Measurements from ENCODE around the gene PTGR1.

The PTGR1 gene

GRCh38 chr9:111644195-111644772 is 44.8 kb upstream of the PTGR1 start:
- no peaks in the 10 kb centered on the region for H3K9me3 ChIP-seq
- no peaks in the 10 kb centered on the region for H3K4me1 ChIP-seq (ENCODE audit: control insufficient read depth in 1 of 2, insufficient read depth in 1 of 2, low read depth in 1 of 2, low read length in 1 of 2)
- H3K4me3 ChIP-seq (ENCODE audit: low read depth in 1 of 2, low read length in 1 of 2), result no peak overlapping the region
- no peak overlapping the region for H3K27ac ChIP-seq
- H3K36me3 ChIP-seq, result no peaks in the 10 kb centered on the region
- TF ChIP-seq CTCF (IDR thresholded peaks at IDR 0.05), result no peak
- no peaks in the 10 kb centered on the region for H3K27me3 ChIP-seq

DNA sequence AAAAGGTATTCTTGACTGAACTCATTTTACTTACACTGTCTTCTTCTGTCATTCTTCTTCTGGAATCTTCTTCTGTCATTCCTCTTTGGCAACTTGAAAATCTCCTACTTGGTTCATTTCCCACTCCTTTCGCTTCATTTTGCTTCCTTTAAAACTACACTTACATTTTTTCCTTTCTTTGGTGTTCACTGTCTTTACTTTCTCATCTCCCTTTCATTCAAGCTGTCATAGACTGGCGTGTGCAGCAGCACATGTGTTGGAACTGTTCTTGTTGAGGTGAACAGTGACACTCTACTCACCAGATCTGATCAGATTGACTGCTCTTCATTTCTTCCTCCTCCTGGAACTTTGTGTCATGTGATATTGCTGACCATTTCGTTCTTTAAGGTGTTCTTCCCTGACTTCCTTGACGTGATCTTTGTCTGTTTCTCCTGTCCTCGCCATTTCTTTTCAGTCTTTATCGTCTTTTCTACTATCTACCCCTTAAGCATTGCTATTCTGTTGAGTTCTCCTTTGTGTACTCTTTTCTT is 38.0 kb upstream of the PTGR1 start:
- TF ChIP-seq CTCF (IDR thresholded peaks at IDR 0.05), result no peak
- H3K27ac ChIP-seq, result no peak overlapping the region

DNA sequence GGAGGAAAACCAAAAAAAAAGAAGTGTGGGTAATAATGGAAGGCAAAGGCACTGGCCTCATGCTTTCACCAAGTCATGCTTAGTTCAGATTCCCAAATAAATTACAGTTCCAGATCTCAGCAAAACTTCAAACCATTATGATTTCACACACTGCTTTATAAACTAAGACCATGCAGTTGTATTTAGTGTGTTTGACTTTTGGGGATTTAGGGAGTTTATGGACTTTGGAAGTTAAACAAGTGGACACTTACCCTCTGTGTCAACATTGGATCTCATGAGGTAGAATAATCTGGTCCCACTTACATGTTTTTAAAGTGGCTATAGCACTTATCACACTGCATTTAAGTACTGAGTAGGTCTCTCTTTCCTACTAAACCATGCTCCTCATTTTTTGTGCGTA is 35.4 kb upstream of the PTGR1 start:
- H3K9me3 ChIP-seq, result no peaks in the 10 kb centered on the region
- no peak overlapping the region for H3K4me3 ChIP-seq (ENCODE audit: low read depth in 1 of 2, low read length in 1 of 2)
- H3K36me3 ChIP-seq, result no peaks in the 10 kb centered on the region
- no peak overlapping the region for H3K27ac ChIP-seq
- peaks cover 27 to 33% of the 10 kb centered on the region in 2 experiments for H3K4me1 ChIP-seq (ENCODE audit: control insufficient read depth in 1 of 2, insufficient read depth in 1 of 2, low read depth in 1 of 2, low read length in 1 of 2)
- no peak for TF ChIP-seq CTCF (IDR thresholded peaks at IDR 0.05)
- H3K27me3 ChIP-seq, result no peaks in the 10 kb centered on the region

More for the DNA sequence above, 38.0 kb upstream of the PTGR1 start:
- Histone ChIP-seq H3K36me3 (no peaks in the 10 kb centered on the region), H3K9me3 (no peaks in the 10 kb centered on the region), H3K4me3 (ENCODE audit: low read depth in 1 of 2, low read length in 1 of 2) (no peak overlapping the region), H3K27me3 (no peaks in the 10 kb centered on the region), H3K4me1 (ENCODE audit: control insufficient read depth in 1 of 2, insufficient read depth in 1 of 2, low read depth in 1 of 2, low read length in 1 of 2) (peaks cover 8 to 14% of the 10 kb centered on the region in 2 experiments)

DNA sequence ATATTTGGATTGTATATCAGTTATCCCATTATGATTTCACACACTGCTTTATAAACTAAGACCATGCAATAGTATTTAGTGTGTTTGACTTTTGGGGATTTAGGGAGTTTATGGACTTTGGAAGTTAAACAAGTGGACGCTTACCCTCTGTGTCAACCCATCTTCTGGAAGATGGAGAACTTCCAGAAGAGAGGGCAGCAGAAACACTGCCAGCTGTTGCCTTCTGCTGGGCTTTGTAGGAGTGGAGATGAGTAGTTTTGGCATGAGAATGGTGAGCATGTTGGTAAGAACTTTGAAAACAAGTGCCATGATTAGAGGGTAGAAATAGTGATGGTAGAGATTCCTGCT is 33.9 kb upstream of the PTGR1 start:
- TF ChIP-seq CTCF (IDR thresholded peaks at IDR 0.05), result no peak
- Histone ChIP-seq H3K4me1 (ENCODE audit: control insufficient read depth in 1 of 2, insufficient read depth in 1 of 2, low read depth in 1 of 2, low read length in 1 of 2) (peaks cover 27 to 33% of the 10 kb centered on the region in 2 experiments), H3K36me3 (no peaks in the 10 kb centered on the region), H3K27me3 (no peaks in the 10 kb centered on the region), H3K9me3 (no peaks in the 10 kb centered on the region), H3K4me3 (ENCODE audit: low read depth in 1 of 2, low read length in 1 of 2) (no peak overlapping the region), H3K27ac (no peak overlapping the region)

DNA sequence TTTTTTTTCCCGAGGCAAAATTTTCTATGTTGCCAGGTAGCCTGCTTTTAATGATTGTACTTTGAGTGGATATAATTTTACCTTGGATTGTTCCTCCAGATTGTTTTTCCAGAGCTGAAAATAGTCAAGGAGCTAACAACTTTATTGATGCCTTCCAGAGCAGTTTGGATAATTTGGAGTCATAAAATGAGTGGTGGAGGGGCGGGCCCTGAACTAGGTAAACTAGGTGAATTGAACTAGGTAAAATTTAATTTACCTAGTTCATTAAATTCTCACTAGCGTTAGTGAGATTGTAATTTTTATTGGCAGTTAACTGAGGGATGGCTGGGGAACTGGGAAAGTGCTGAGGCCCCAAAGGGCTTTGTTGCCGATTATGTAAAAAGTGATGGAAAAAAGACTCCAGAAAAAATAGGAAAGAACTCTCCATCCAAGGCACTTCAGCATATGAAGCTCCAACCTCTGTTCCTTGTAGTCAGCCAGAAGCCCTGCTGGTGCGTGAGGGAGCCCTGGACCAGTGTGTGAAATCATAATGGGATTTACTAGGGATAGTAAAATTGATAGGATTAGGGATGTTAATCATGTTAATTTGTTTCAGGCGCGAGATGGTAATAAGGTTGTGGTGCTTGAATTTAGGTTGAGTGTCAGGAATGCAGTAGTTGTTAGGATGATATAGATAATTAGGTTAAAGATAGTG is 33.4 kb upstream of the PTGR1 start:
- H3K27me3 ChIP-seq, result no peaks in the 10 kb centered on the region
- no peaks in the 10 kb centered on the region for H3K9me3 ChIP-seq
- H3K27ac ChIP-seq, result no peak overlapping the region
- no peaks in the 10 kb centered on the region for H3K36me3 ChIP-seq
- H3K4me3 ChIP-seq (ENCODE audit: low read depth in 1 of 2, low read length in 1 of 2), result no peak overlapping the region
- TF ChIP-seq CTCF (IDR thresholded peaks at IDR 0.05), result no peak
- H3K4me1 ChIP-seq (ENCODE audit: control insufficient read depth in 1 of 2, insufficient read depth in 1 of 2, low read depth in 1 of 2, low read length in 1 of 2), result peaks cover 27 to 33% of the 10 kb centered on the region in 2 experiments

Measured in neutrophil (primary cell).